AG04449 (cell line): ENCODE measurements around the gene PAX5.

Source experiments
- CTCF ChIA-PET: fragments of 350-600 bp; formaldehyde crosslinking; extraction: SDS; loops from one replicate; lab custom pipeline; 2021; ENCODE audit warnings: antibody characterized with exemption; lab: Yijun Ruan, JAX
- POLR2A ChIA-PET: fragments of 400-600, 350-600 bp; formaldehyde crosslinking; extraction: SDS; loops from one replicate; lab custom pipeline; 2020; ENCODE audit warnings: antibody characterized with exemption, inconsistent platforms; lab: Yijun Ruan, JAX
- DNase-seq: peaks from one replicate; pipeline ENCODE4 v3.0.0-alpha.2; 2010; ENCODE audit warnings: low read depth, low spot score
- H3K4me3 ChIP-seq: 2 replicates; pipeline ENCODE4 v1.5.1; 2011; ENCODE audit warnings: low read depth, mild to moderate bottlenecking, control low read depth, low read length
- TF ChIP-seq, protein P1 (sequence below): IDR thresholded peaks from one replicate; pipeline ENCODE4 v1.5.1; 2011; ENCODE audit warnings: mild to moderate bottlenecking, moderate library complexity, low read length, control low read depth, inconsistent platforms; ENCODE audit not compliant: insufficient read depth; ENCODE audit errors: missing control alignments

Gene PAX5

DNA sequence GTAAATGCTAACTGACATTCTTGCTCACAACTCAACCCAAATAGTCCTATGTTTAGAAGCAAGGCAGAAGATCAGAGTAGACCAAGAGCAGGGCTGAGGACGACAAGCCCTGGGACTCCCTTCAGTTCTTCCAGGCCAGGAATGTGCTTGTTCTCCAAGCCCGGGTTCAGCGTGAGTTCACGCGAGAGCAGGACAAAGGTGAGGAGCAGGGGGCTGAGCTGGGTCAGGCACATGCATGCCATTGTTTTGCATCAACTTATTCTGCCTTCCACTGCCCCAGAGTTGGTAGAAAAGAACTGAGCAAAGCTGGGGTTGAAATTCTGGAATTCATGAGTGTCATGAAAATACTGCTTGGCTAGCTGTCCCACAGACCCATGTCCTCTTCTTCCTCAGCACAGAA lies 206.5 kb downstream of the PAX5 start:
- no peak overlapping the region for H3K4me3 ChIP-seq
- POLR2A ChIA-PET: no interaction called here
- TF ChIP-seq, protein P1, sequence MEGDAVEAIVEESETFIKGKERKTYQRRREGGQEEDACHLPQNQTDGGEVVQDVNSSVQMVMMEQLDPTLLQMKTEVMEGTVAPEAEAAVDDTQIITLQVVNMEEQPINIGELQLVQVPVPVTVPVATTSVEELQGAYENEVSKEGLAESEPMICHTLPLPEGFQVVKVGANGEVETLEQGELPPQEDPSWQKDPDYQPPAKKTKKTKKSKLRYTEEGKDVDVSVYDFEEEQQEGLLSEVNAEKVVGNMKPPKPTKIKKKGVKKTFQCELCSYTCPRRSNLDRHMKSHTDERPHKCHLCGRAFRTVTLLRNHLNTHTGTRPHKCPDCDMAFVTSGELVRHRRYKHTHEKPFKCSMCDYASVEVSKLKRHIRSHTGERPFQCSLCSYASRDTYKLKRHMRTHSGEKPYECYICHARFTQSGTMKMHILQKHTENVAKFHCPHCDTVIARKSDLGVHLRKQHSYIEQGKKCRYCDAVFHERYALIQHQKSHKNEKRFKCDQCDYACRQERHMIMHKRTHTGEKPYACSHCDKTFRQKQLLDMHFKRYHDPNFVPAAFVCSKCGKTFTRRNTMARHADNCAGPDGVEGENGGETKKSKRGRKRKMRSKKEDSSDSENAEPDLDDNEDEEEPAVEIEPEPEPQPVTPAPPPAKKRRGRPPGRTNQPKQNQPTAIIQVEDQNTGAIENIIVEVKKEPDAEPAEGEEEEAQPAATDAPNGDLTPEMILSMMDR: no peak
- DNase-seq: no peak
- CTCF ChIA-PET: no interaction called here

DNA sequence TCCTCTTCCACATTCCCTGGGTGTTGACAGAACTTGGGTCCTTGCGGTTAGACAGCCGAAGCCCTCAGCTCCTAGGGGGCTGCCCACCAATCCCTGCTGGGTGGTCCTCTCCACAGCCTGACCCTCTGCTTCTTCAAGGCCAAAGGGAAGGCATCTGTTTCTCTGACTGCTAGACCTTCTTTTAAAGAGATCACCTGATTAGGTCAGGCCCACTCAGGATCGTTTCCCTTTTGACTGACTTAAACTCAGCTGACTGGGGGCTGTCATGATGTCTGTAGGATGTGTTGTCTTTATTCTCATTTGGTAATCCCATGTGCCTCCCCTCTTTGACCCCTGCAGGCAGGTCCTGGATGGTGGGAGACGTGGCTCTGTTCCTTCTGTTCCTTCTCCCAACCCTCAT lies 207.5 kb downstream of the PAX5 start:
- DNase-seq: no peak
- TF ChIP-seq, protein P1: no peak
- POLR2A ChIA-PET: no interaction called here
- no peak overlapping the region for H3K4me3 ChIP-seq
- CTCF ChIA-PET: no interaction called here

DNA sequence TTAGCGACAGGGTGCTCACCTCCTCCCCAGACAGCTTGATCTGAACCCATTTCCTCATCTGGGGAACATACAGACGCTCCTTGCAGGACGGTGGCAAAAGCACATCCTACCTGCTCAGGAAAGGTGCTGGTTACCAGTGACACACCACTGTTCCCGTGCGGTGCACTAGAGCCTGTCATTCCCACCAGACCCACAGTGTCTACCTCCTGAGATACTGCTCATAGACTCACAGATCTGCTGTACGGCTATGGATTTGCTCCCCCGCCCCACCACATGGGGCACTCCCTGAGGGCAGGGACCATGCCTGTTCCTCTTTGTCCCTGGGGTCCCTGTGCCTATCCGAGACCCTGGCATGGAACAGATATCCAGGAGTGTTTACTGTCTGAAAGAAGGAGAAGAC lies 208.9 kb downstream of the PAX5 start:
- TF ChIP-seq, protein P1: no peak
- POLR2A ChIA-PET: no interaction called here
- no peak for DNase-seq
- CTCF ChIA-PET: no interaction called here
- H3K4me3 ChIP-seq: no peak overlapping the region

DNA sequence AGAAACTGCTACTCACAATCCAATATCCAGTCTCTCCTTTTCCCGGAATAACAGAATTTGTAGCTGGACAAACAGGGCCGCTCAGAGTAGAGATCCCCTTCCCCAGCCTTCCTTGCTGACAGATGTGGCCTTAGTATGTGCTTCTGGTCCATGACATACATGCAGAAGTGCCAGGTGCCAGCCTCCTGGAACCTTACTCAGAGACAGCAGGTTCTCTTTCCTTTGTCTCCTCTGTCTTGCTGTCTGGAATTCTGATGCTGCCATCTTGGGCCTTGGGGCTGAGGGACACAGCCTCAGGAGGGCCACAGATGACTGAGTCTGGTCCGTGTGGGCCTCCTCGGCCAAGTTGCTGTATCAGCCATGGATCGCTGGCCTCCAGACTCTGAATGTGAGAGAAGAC lies 210.1 kb downstream of the PAX5 start:
- ChIA-PET CTCF (no interaction called here), POLR2A (no interaction called here)
- TF ChIP-seq, protein P1: no peak
- no peak overlapping the region for H3K4me3 ChIP-seq
- no peak for DNase-seq

DNA sequence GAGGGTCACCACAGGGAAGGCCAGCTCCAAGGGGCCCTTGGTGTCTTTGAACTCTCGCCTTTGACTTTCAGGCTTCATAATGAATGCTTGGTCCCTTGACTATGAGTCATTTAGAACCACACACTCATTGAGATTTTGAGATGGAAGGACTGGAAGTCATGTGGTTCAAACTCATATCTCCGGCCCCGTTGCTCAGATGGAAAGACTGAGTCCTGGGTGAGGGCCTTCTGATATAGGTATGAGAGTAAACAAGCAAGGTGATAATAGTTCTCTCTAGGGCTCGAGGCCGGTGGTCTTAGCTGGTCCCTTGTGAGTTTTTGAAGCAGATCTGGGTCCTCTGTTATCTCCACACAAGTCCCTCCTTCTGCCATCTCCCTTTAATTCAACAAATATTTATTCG lies 210.6 kb downstream of the PAX5 start:
- TF ChIP-seq, protein P1: no peak
- no peak for DNase-seq
- ChIA-PET POLR2A (no interaction called here), CTCF (no interaction called here)
- no peak overlapping the region for H3K4me3 ChIP-seq

DNA sequence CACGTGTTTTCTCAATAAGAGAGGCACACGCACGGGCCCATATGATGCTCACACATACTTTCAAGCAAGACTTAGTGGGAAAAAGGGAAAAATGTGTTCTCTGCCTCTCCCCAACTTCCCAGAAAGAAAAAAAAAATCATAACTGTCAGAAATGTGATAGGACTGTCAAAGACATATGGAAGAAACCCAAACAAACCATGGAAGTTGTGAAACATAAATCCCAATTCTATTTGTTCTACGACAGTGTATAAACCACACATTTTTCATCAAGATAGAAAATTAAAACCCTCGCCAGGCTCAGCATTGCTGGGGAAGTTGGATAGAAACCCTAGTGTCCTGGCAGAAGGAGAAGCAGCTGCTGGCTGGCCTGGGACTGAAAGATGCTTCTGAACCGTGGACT lies 211.9 kb downstream of the PAX5 start:
- ChIA-PET CTCF (no interaction called here), POLR2A (no interaction called here)
- no peak for DNase-seq
- TF ChIP-seq, protein P1: no peak
- H3K4me3 ChIP-seq: no peak overlapping the region
